PFSK-1 (cell line): Measurements from ENCODE around the gene PROP1.

Experiments
- FOXP2 ChIP-seq: optimal IDR thresholded peaks from 2 replicates; pipeline ENCODE3; 2011; ENCODE audit warnings: borderline replicate concordance, control low read depth, inconsistent platforms; ENCODE audit not compliant: insufficient read depth; ENCODE audit errors: extremely low read length, extremely low read depth
- POLR2AphosphoS5 ChIP-seq: IDR thresholded peaks from 2 replicates; pipeline ENCODE4 v1.6.1; 2012; ENCODE audit warnings: low read depth, mild to moderate bottlenecking, control low read depth, low read length, moderate library complexity
- SIN3A ChIP-seq: IDR thresholded peaks from 2 replicates; pipeline ENCODE4 v1.6.1; 2012; ENCODE audit warnings: mild to moderate bottlenecking, low read length, moderate library complexity, borderline replicate concordance; ENCODE audit not compliant: insufficient read depth
- TAF1 ChIP-seq: IDR thresholded peaks from 2 replicates; pipeline ENCODE4 v1.6.1; 2012; ENCODE audit warnings: low read length, control low read depth, borderline replicate concordance; ENCODE audit not compliant: insufficient read depth
- TF ChIP-seq, protein P1 (sequence below), 2 experiments: IDR thresholded peaks; 2 replicates each; pipeline versions ENCODE4 v1.6.1 to v1.8.0; 2011 to 2012; ENCODE audit warnings: low read depth in 2 of 2, low read length in 2 of 2, control low read depth in 1 of 2, inconsistent platforms in 1 of 2, mild to moderate bottlenecking in 1 of 2, moderate library complexity in 1 of 2; ENCODE audit not compliant: insufficient read depth in 1 of 2

Gene PROP1

GRCh38 chr5:177994561-177995190 is 1.4 kb downstream of the PROP1 start:
- TF ChIP-seq SIN3A (no peak), TAF1 (no peak), POLR2AphosphoS5 (no peak), FOXP2 (no peak)
- TF ChIP-seq, protein P1, sequence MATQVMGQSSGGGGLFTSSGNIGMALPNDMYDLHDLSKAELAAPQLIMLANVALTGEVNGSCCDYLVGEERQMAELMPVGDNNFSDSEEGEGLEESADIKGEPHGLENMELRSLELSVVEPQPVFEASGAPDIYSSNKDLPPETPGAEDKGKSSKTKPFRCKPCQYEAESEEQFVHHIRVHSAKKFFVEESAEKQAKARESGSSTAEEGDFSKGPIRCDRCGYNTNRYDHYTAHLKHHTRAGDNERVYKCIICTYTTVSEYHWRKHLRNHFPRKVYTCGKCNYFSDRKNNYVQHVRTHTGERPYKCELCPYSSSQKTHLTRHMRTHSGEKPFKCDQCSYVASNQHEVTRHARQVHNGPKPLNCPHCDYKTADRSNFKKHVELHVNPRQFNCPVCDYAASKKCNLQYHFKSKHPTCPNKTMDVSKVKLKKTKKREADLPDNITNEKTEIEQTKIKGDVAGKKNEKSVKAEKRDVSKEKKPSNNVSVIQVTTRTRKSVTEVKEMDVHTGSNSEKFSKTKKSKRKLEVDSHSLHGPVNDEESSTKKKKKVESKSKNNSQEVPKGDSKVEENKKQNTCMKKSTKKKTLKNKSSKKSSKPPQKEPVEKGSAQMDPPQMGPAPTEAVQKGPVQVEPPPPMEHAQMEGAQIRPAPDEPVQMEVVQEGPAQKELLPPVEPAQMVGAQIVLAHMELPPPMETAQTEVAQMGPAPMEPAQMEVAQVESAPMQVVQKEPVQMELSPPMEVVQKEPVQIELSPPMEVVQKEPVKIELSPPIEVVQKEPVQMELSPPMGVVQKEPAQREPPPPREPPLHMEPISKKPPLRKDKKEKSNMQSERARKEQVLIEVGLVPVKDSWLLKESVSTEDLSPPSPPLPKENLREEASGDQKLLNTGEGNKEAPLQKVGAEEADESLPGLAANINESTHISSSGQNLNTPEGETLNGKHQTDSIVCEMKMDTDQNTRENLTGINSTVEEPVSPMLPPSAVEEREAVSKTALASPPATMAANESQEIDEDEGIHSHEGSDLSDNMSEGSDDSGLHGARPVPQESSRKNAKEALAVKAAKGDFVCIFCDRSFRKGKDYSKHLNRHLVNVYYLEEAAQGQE (IDR thresholded peaks at IDR 0.05; ENCODE audit: insufficient read depth in 1 of 2, low read depth in 2 of 2, low read length in 2 of 2) = no peak

DNA sequence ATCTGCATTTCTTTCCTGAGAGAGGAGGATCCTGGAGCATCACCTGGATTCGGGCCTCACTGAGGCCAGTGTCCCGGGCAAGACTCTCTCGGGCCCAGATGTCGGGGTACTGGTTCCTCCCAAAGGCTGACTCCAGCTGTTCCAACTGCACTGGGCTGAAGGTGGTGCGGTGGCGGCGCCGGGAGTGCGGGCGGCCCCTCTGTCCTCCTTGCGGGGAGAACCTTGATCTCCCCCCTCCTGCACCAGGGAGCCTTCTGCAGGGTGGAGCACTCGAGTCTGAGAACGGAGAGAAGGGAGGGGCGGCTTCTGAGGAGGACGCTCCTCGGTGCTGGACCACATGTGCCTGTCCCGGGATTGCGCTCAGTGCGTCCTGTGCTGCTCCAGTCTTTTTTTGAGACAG is 2.0 kb downstream of the PROP1 start:
- TF ChIP-seq POLR2AphosphoS5 (no peak), FOXP2 (no peak), SIN3A (no peak)
- TF ChIP-seq, protein P1 (IDR thresholded peaks at IDR 0.05; ENCODE audit: insufficient read depth in 1 of 2, low read depth in 2 of 2, low read length in 2 of 2) = no peak

DNA sequence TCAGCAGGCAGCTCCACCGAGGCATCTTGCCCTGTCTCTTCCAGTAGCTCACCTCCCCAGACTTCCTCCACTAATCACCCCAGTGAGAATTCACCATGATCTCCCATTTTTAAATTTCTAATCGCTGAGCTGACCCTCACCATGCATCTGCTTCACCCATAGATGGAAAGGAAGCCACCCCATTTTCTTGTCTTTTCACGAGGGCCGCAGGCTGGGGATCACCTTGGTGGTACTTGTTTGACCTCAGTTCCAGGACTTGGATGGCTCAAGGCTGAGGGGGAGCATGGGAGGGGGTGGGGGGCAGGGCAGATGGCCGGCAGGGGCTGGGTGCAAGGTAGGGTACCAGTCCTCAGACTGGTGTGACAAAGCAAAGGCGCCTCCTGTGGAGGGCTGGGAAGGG is 3.6 kb downstream of the PROP1 start:
- no peak for TF ChIP-seq FOXP2
- TF ChIP-seq, protein P1 (IDR thresholded peaks at IDR 0.05; ENCODE audit: insufficient read depth in 1 of 2, low read depth in 2 of 2, low read length in 2 of 2) = no peak
- TF ChIP-seq POLR2AphosphoS5 = no peak

GRCh38 chr5:177988989-177989625 is 6.9 kb downstream of the PROP1 start:
- TF ChIP-seq POLR2AphosphoS5 (no peak), FOXP2 (no peak), SIN3A (no peak), TAF1 (no peak)
- TF ChIP-seq, protein P1 (IDR thresholded peaks at IDR 0.05; ENCODE audit: insufficient read depth in 1 of 2, low read depth in 2 of 2, low read length in 2 of 2) = no peak

- TF ChIP-seq SIN3A (no peak), FOXP2 (no peak), TAF1 (no peak), POLR2AphosphoS5 (no peak)
- TF ChIP-seq, protein P1 (IDR thresholded peaks at IDR 0.05; ENCODE audit: insufficient read depth in 1 of 2, low read depth in 2 of 2, low read length in 2 of 2) = no peak
Measured at GRCh38 chr5:177987326-177987725, 8.7 kb downstream of the PROP1 start.
